Panc1 (cell line): ENCODE results near the gene TENM3. TPM values are rescaled to one million over a fixed set of nuclear protein-coding genes. Genes with fewer than 3 reads are reported as not detected.
A peak's percentile ranks its signal among the peaks of the same experiment; 100 is the strongest.

Source experiments
- ATAC-seq: fragments of 200-7000 bp; cut with Tn5 transposase; 2 replicates; pipeline ENCODE4 v1.9.1; 2020; ENCODE audit warnings: mild to moderate bottlenecking, moderate library complexity
- BruUV-seq: library from RNA; stranded (reverse); fragments of 400-500 nt; replicated peaks from 2 replicates; lab custom pipeline; 2021; lab: Mats Ljungman, UMichigan
- CTCF ChIA-PET: fragments of 300-600 bp; sonication (Branson Sonifier 250); formaldehyde crosslinking; loops from one replicate; lab custom pipeline; 2022; ENCODE audit warnings: antibody characterized with exemption; lab: Charles Lee
- POLR2A ChIA-PET: fragments of 300-600 bp; sonication (Branson Sonifier 250); formaldehyde crosslinking; loops from one replicate; lab custom pipeline; 2022; ENCODE audit warnings: antibody characterized with exemption; lab: Charles Lee
- DNase-seq: peaks from one replicate; pipeline ENCODE4 v3.0.0-alpha.2; 2010; ENCODE audit warnings: low read depth, low spot score
- H3K27ac ChIP-seq: 2 replicates; pipeline ENCODE4 v1.5.1; 2011; ENCODE audit warnings: mild to moderate bottlenecking, low read length, inconsistent platforms
- H3K27me3 ChIP-seq: fragments of 200-500 bp; sonication (Bioruptor generic); 2 replicates; pipeline ENCODE4 v1.6.0; 2014; ENCODE audit warnings: low read length, inconsistent platforms; ENCODE audit not compliant: control insufficient read depth, insufficient read depth
- H3K36me3 ChIP-seq: fragments of 200-500 bp; sonication (Bioruptor generic); 2 replicates; pipeline ENCODE4 v1.5.1; 2014; ENCODE audit warnings: inconsistent platforms, mild to moderate bottlenecking, low read length, moderate library complexity; ENCODE audit not compliant: control insufficient read depth, insufficient read depth
- H3K4me1 ChIP-seq: 2 replicates; pipeline ENCODE4 v1.5.1; 2011; ENCODE audit warnings: inconsistent platforms, mild to moderate bottlenecking, low read length, moderate library complexity; ENCODE audit not compliant: control insufficient read depth, insufficient read depth
- H3K4me3 ChIP-seq, 2 experiments: 2 replicates each; pipeline ENCODE4 v1.5.1; 2011 to 2012; ENCODE audit warnings: low read depth in 2 of 2, low read length in 2 of 2, mild to moderate bottlenecking in 2 of 2, inconsistent platforms in 1 of 2, moderate library complexity in 1 of 2
- H3K9me3 ChIP-seq: fragments of 200-500 bp; sonication (Bioruptor generic); 2 replicates; pipeline ENCODE4 v1.5.1; 2014; ENCODE audit warnings: low read depth, mild to moderate bottlenecking, inconsistent platforms, low read length, moderate library complexity; ENCODE audit not compliant: control insufficient read depth, insufficient read depth
- POLR2AphosphoS5 ChIP-seq: IDR thresholded peaks from 2 replicates; pipeline ENCODE4 v1.6.1; 2012; ENCODE audit warnings: mild to moderate bottlenecking, low read depth, low read length, moderate library complexity
- SIN3A ChIP-seq: IDR thresholded peaks from 2 replicates; pipeline ENCODE4 v1.6.1; 2012; ENCODE audit warnings: low read depth, mild to moderate bottlenecking, low read length, moderate library complexity, borderline replicate concordance; ENCODE audit not compliant: insufficient read depth
- TCF7L2 ChIP-seq: IDR thresholded peaks from 2 replicates; pipeline ENCODE4 v1.6.1; 2011; ENCODE audit warnings: mild to moderate bottlenecking, low read depth, low read length, inconsistent platforms
- in situ Hi-C: cut with HindIII; loops from 2 replicates; pipeline ENCODE4 v1.10.0; 2016; ENCODE audit warnings: low sequenced_read_pairs, low pct_unique_long_range_greater_than_20kb
- intact Hi-C: fragments of 100-400 bp; cut with micrococcal nuclease; formaldehyde crosslinking; loops from one replicate; pipeline ENCODE4 v1.10.0; 2022; ENCODE audit not compliant: unreplicated experiment
- total RNA-seq: library from RNA; stranded (reverse); gene quantifications from one replicate; pipeline ENCODE4 v1.2.1, GENCODE V29; 2021; ENCODE audit not compliant: unreplicated experiment
- TF ChIP-seq, protein P1 (sequence below): fragments of 450-650 bp; IDR thresholded peaks from 2 replicates; pipeline ENCODE4 v1.5.1; 2017; ENCODE audit warnings: mild to moderate bottlenecking
- TF ChIP-seq, protein P2 (sequence below), 2 experiments: IDR thresholded peaks; 2 replicates each; pipeline ENCODE4 v1.6.1; 2011 to 2012; ENCODE audit warnings: low read depth in 2 of 2, control low read depth in 1 of 2, low read length in 1 of 2, mild to moderate bottlenecking in 1 of 2, moderate library complexity in 1 of 2; ENCODE audit not compliant: insufficient read depth in 1 of 2

Gene TENM3
- total RNA-seq, 1 experiment from 2014 or later, result 0.95 TPM

DNA sequence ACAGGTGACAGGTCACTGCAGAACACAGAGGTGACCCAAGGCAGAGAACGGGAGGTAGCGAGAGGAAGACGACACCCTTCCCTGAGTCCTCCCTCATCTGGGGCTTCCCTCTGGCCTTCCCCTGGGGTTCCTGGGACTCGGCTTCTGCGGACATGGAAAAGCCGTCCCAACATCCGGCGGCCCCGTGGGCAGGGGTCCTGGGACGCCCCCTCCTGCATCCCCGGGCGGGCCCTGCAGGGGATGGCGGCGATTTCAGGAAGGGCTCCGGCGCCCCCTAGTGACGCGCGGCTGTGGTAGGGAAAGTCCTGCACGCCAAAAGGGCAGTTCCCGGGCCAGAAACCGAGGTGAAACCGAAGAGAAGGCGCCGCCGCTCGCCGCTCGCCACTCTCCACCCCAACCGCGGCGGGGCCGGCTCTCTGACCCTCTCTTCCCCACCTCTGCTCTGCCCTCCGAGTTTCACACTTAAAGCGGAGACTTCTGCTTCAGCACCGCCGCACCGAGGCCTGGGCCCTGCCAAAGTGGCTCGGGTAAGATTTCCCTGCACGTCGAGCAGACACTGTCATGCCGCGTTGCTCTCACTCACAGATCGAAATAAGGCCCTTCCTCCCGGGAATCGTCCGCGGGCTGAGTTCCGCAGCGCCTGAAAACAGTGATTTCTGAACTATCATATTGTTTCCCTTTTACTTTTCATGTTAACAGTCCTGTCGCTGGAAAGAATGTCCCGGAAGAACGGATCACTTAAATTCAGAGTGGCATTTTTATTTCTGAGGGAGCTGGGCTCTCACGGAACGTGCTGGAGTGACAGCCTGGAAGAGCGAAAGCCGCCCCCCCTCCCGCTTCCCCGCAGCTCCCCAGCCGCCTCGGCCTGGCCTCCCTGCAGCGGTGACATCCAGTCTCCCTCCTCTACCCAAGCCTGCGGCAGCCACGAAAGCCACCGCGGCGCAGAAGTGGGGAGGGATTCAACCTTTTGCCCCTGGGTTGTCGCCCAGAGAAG, 563.4 kb downstream of the TENM3 start:
- ChIA-PET POLR2A (no interaction called here), CTCF (interaction anchor here (0.6 kb wide), 6 partner anchors 119 to 1801 kb away, joined by 3 to 5 read pairs (median 4); no protein-coding TSS in a partner anchor)
- no TSS peak for BruUV-seq
- TF ChIP-seq, protein P1, sequence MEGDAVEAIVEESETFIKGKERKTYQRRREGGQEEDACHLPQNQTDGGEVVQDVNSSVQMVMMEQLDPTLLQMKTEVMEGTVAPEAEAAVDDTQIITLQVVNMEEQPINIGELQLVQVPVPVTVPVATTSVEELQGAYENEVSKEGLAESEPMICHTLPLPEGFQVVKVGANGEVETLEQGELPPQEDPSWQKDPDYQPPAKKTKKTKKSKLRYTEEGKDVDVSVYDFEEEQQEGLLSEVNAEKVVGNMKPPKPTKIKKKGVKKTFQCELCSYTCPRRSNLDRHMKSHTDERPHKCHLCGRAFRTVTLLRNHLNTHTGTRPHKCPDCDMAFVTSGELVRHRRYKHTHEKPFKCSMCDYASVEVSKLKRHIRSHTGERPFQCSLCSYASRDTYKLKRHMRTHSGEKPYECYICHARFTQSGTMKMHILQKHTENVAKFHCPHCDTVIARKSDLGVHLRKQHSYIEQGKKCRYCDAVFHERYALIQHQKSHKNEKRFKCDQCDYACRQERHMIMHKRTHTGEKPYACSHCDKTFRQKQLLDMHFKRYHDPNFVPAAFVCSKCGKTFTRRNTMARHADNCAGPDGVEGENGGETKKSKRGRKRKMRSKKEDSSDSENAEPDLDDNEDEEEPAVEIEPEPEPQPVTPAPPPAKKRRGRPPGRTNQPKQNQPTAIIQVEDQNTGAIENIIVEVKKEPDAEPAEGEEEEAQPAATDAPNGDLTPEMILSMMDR, result peak; percentile 92
- no peak for TF ChIP-seq POLR2AphosphoS5
- H3K4me1 ChIP-seq, result no peaks in the 10 kb centered on the region
- in situ Hi-C loops (no loop called here), intact Hi-C loops (no loop called here)
- H3K4me3 ChIP-seq, result peak overlapping the region; percentile 17 to 39; a peak in 3 of 4 replicates
- no peaks in the 10 kb centered on the region for H3K27me3 ChIP-seq
- ATAC-seq (peak; percentile 98), DNase-seq (no peak)
- H3K9me3 ChIP-seq, result no peaks in the 10 kb centered on the region; the same call in 1 of the 2 replicates
- H3K27ac ChIP-seq, result no peak overlapping the region
- H3K36me3 ChIP-seq, result no peaks in the 10 kb centered on the region

DNA sequence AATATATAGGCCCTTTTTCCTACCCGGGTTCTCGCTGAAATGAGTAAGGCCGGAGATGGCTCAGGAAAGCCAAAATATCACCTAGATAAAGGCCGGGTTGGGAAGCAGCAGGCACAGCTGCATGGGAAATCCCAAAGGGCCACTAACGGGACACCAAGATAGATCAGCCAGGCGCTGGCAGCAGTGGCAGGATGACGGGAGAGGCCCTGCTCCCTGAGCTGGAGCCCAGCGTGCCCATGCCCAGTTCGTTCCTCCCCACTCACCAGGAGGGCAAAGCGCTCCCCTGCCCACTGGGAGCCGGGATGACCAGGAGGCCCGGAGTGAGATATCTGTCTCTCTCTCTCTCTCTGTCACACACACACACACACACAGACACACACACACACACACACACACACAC, 564.1 kb downstream of the TENM3 start:
- ATAC-seq (no peak), DNase-seq (no peak)
- no TSS peak for BruUV-seq
- intact Hi-C loops, result no loop called here
- in situ Hi-C loops, result no loop called here
- CTCF ChIA-PET, result no interaction called here
- Histone ChIP-seq H3K4me1 (no peaks in the 10 kb centered on the region), H3K9me3 (no peaks in the 10 kb centered on the region; the same call in 1 of the 2 replicates), H3K27ac (no peak overlapping the region), H3K27me3 (no peaks in the 10 kb centered on the region), H3K4me3 (no peak overlapping the region), H3K36me3 (no peaks in the 10 kb centered on the region)
- POLR2A ChIA-PET, result no interaction called here
- TF ChIP-seq, protein P1, result no peak
- no peak for TF ChIP-seq TCF7L2

DNA sequence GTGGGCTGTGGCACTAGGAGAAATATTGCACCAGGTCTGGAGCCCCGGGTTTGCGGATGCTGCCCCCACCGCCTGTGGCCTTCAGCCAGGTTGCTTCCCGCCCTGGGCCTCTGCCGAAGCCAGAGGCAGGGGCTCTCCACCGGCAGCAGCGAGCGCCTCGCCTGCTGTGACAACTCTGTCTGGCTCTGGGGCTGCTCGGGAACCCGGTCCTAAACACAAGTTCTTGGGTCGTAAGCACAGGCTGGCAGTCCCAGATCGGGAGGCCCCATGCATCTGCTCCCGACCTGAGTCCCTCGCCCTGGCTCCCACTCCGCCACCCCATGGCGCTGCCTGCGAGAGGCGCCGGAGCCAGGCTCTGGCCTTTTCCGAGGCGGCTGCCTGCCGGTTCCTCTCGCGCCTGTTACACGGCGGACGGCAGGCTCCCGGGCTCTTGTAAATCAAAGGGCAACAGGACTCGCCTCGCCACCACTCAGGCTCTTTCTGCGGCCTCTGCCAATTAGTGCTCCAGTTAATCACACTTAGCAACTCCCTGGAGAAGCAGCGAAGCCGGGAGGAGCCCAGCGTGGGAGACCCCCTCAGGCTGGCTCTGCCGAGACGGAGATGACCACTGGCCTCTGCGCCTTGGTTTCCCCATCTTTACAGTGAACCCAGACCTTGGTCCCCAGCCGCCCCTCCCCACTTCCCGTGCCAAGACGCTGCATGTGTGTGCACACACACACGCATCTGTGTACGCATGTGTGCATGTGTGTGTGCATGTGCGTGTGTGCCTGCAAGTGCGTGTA, 564.8 kb downstream of the TENM3 start:
- in situ Hi-C loops, result no loop called here
- no peaks in the 10 kb centered on the region for H3K4me1 ChIP-seq
- no peaks in the 10 kb centered on the region for H3K36me3 ChIP-seq
- TF ChIP-seq, protein P1, result no peak
- TF ChIP-seq, protein P2, sequence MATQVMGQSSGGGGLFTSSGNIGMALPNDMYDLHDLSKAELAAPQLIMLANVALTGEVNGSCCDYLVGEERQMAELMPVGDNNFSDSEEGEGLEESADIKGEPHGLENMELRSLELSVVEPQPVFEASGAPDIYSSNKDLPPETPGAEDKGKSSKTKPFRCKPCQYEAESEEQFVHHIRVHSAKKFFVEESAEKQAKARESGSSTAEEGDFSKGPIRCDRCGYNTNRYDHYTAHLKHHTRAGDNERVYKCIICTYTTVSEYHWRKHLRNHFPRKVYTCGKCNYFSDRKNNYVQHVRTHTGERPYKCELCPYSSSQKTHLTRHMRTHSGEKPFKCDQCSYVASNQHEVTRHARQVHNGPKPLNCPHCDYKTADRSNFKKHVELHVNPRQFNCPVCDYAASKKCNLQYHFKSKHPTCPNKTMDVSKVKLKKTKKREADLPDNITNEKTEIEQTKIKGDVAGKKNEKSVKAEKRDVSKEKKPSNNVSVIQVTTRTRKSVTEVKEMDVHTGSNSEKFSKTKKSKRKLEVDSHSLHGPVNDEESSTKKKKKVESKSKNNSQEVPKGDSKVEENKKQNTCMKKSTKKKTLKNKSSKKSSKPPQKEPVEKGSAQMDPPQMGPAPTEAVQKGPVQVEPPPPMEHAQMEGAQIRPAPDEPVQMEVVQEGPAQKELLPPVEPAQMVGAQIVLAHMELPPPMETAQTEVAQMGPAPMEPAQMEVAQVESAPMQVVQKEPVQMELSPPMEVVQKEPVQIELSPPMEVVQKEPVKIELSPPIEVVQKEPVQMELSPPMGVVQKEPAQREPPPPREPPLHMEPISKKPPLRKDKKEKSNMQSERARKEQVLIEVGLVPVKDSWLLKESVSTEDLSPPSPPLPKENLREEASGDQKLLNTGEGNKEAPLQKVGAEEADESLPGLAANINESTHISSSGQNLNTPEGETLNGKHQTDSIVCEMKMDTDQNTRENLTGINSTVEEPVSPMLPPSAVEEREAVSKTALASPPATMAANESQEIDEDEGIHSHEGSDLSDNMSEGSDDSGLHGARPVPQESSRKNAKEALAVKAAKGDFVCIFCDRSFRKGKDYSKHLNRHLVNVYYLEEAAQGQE (IDR thresholded peaks at IDR 0.05; ENCODE audit: insufficient read depth in 1 of 2, low read depth in 2 of 2, low read length in 1 of 2), result no peak
- TF ChIP-seq TCF7L2 (no peak), POLR2AphosphoS5 (no peak), SIN3A (no peak)
- ChIA-PET POLR2A (no interaction called here), CTCF (no interaction called here)
- no peak overlapping the region for H3K27ac ChIP-seq
- H3K4me3 ChIP-seq, result no peak overlapping the region
- H3K9me3 ChIP-seq, result no peaks in the 10 kb centered on the region; the same call in 1 of the 2 replicates
- no peaks in the 10 kb centered on the region for H3K27me3 ChIP-seq
- ATAC-seq (no peak), DNase-seq (no peak)
- BruUV-seq, result no TSS peak
- intact Hi-C loops, result no loop called here
